Urinary bladder (tissue), 4 donors: Measurements from ENCODE around the gene EIF4E2. TPM values are rescaled to one million over a fixed set of nuclear protein-coding genes. Genes with fewer than 3 reads are reported as not detected.

Experiments
- DNase-seq: peaks from one replicate; pipeline ENCODE4 v3.0.0-alpha.2; 2015; ENCODE audit errors: extremely low spot score
- H3K27ac ChIP-seq: one replicate; pipeline ENCODE4 v1.5.1; 2013; ENCODE audit warnings: low read depth, mild to moderate bottlenecking, moderate library complexity
- H3K36me3 ChIP-seq: one replicate; pipeline ENCODE4 v1.6.1; 2013; ENCODE audit warnings: mild to moderate bottlenecking, moderate library complexity; ENCODE audit not compliant: insufficient read depth
- H3K4me1 ChIP-seq: one replicate; pipeline ENCODE4 v1.6.1; 2013; ENCODE audit warnings: mild to moderate bottlenecking, moderate library complexity; ENCODE audit not compliant: insufficient read depth
- H3K4me3 ChIP-seq: one replicate; pipeline ENCODE4 v1.5.1; 2013; ENCODE audit warnings: low read depth, low read length
- WGBS: extraction: QIAGEN DNeasy Blood & Tissue Kit; methylation state at CpG from one replicate; pipeline ENCODE4 v1.1.7; 2013; 5-methylcytosine and 5-hydroxymethylcytosine counted together
- polyA plus RNA-seq: library from polyadenylated mRNA; stranded (reverse); fragments of 200-250 nt; gene quantifications from one replicate; pipeline ENCODE4 v1.2.3, GENCODE V29; 2013
- total RNA-seq: library from RNA; depleted of rRNA; stranded (reverse); fragments of >200 nt; gene quantifications from one replicate; pipeline ENCODE4 v1.2.3, GENCODE V29; 2014
- donor health status: healthy with polysubstance abuse.
- donor health status: healthy.

Gene EIF4E2
- total and polyA plus RNA-seq, 2 donors, result 63.2 to 63.3 TPM

GRCh38 chr2:232575404-232575746 is 24.9 kb downstream of the EIF4E2 start:
- Histone ChIP-seq H3K4me1 (no peaks in the 10 kb centered on the region), H3K4me3 (no peak overlapping the region), H3K36me3 (no peaks in the 10 kb centered on the region), H3K27ac (no peak overlapping the region)
- 100% methylated on average over 1 of the region's 1 CpG for WGBS
- DNase-seq, result no peak

- H3K4me1 ChIP-seq, result no peaks in the 10 kb centered on the region
- 84% methylated on average over 2 of the region's 2 CpGs for WGBS
- H3K4me3 ChIP-seq, result no peak overlapping the region
- H3K27ac ChIP-seq, result no peak overlapping the region
- no peak for DNase-seq
- no peaks in the 10 kb centered on the region for H3K36me3 ChIP-seq
Observed at GRCh38 chr2:232576995-232577394, 26.5 kb downstream of the EIF4E2 start.

GRCh38 chr2:232577841-232578240 is 27.4 kb downstream of the EIF4E2 start:
- DNase-seq, result no peak
- no peaks in the 10 kb centered on the region for H3K36me3 ChIP-seq
- WGBS, result 95% methylated on average over 2 of the region's 2 CpGs
- H3K27ac ChIP-seq, result no peak overlapping the region
- no peak overlapping the region for H3K4me3 ChIP-seq
- no peaks in the 10 kb centered on the region for H3K4me1 ChIP-seq

- 96% methylated on average over 2 of the region's 2 CpGs for WGBS
- Histone ChIP-seq H3K4me1 (no peaks in the 10 kb centered on the region), H3K27ac (no peak overlapping the region), H3K4me3 (no peak overlapping the region), H3K36me3 (no peaks in the 10 kb centered on the region)
- DNase-seq, result no peak
Observed at GRCh38 chr2:232578626-232579025, 28.1 kb downstream of the EIF4E2 start.

GRCh38 chr2:232580648-232580981 is 30.1 kb downstream of the EIF4E2 start:
- H3K36me3 ChIP-seq, result no peaks in the 10 kb centered on the region
- 90% methylated on average over 6 of the region's 6 CpGs for WGBS

GRCh38 chr2:232581725-232582124 is 31.2 kb downstream of the EIF4E2 start:
- Histone ChIP-seq H3K4me1 (no peaks in the 10 kb centered on the region), H3K27ac (no peak overlapping the region), H3K36me3 (no peaks in the 10 kb centered on the region), H3K4me3 (no peak overlapping the region)
- no peak for DNase-seq

More at GRCh38 chr2:232580648-232580981, 30.1 kb downstream of the EIF4E2 start:
- DNase-seq, result no peak
- Histone ChIP-seq H3K4me1 (no peaks in the 10 kb centered on the region), H3K27ac (no peak overlapping the region), H3K4me3 (no peak overlapping the region)

- DNase-seq, result no peak
- Histone ChIP-seq H3K4me1 (no peaks in the 10 kb centered on the region), H3K4me3 (no peak overlapping the region), H3K36me3 (no peaks in the 10 kb centered on the region), H3K27ac (no peak overlapping the region)
- WGBS, result 91% methylated on average over 6 of the region's 6 CpGs
Observed at GRCh38 chr2:232584238-232584637, 33.7 kb downstream of the EIF4E2 start.

- no peaks in the 10 kb centered on the region for H3K4me1 ChIP-seq
- WGBS, result 77% methylated on average over 5 of the region's 5 CpGs
- no peak overlapping the region for H3K27ac ChIP-seq
- H3K36me3 ChIP-seq, result no peaks in the 10 kb centered on the region
- no peak for DNase-seq
- H3K4me3 ChIP-seq, result no peak overlapping the region
Observed at GRCh38 chr2:232586943-232587505, 36.5 kb downstream of the EIF4E2 start.

GRCh38 chr2:232587512-232587911 is 37.0 kb downstream of the EIF4E2 start:
- DNase-seq, result no peak

GRCh38 chr2:232588031-232588430 is 37.5 kb downstream of the EIF4E2 start:
- H3K4me3 ChIP-seq, result no peak overlapping the region
- no peaks in the 10 kb centered on the region for H3K4me1 ChIP-seq
- 94% methylated on average over 8 of the region's 8 CpGs for WGBS
- no peaks in the 10 kb centered on the region for H3K36me3 ChIP-seq
- H3K27ac ChIP-seq, result no peak overlapping the region
- DNase-seq, result no peak

More at GRCh38 chr2:232587512-232587911, 37.0 kb downstream of the EIF4E2 start:
- Histone ChIP-seq H3K36me3 (no peaks in the 10 kb centered on the region), H3K4me3 (no peak overlapping the region), H3K4me1 (no peaks in the 10 kb centered on the region), H3K27ac (no peak overlapping the region)
- 79% methylated on average over 7 of the region's 7 CpGs for WGBS

- H3K36me3 ChIP-seq, result no peaks in the 10 kb centered on the region
- H3K4me3 ChIP-seq, result no peak overlapping the region
- WGBS, result 55% methylated on average over 18 of the region's 18 CpGs
- no peak overlapping the region for H3K27ac ChIP-seq
- H3K4me1 ChIP-seq, result no peaks in the 10 kb centered on the region
- DNase-seq, result no peak
Observed at GRCh38 chr2:232588680-232589585, 38.4 kb downstream of the EIF4E2 start.

GRCh38 chr2:232592772-232593395 is 42.4 kb downstream of the EIF4E2 start:
- DNase-seq, result peak; percentile 28
- Histone ChIP-seq H3K4me3 (no peak overlapping the region), H3K4me1 (no peaks in the 10 kb centered on the region), H3K36me3 (no peaks in the 10 kb centered on the region), H3K27ac (peak overlapping the region; percentile 35)
- WGBS, result 83% methylated on average over 3 of the region's 3 CpGs

- WGBS, result 79% methylated on average over 7 of the region's 7 CpGs
- H3K4me1 ChIP-seq, result no peaks in the 10 kb centered on the region
- no peaks in the 10 kb centered on the region for H3K36me3 ChIP-seq
- no peak overlapping the region for H3K4me3 ChIP-seq
- DNase-seq, result no peak
- no peak overlapping the region for H3K27ac ChIP-seq
Observed at GRCh38 chr2:232593982-232594381, 43.5 kb downstream of the EIF4E2 start.
